ENCODE data around the gene MPV17L.

DNA sequence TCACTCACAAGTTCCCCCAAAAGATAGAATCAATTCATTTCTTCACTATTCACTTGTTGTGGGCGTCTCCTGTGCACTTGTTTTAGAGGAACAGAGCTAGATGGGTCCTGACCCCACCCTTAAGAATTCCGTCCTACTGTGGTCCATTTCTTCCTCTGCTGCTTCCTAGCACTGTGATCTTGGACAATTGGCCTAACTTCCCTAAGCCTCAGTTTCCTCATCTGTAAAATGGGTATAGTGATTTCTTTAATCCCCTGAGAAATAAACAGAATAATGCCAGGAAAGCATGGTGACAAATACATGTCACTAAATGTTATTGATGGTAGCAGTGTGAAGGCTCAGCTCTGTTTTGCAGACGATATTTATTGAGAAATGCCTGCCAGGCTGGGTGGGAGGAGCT, 48.7 kb downstream of the MPV17L start:
- TF ChIP-seq, protein P1, sequence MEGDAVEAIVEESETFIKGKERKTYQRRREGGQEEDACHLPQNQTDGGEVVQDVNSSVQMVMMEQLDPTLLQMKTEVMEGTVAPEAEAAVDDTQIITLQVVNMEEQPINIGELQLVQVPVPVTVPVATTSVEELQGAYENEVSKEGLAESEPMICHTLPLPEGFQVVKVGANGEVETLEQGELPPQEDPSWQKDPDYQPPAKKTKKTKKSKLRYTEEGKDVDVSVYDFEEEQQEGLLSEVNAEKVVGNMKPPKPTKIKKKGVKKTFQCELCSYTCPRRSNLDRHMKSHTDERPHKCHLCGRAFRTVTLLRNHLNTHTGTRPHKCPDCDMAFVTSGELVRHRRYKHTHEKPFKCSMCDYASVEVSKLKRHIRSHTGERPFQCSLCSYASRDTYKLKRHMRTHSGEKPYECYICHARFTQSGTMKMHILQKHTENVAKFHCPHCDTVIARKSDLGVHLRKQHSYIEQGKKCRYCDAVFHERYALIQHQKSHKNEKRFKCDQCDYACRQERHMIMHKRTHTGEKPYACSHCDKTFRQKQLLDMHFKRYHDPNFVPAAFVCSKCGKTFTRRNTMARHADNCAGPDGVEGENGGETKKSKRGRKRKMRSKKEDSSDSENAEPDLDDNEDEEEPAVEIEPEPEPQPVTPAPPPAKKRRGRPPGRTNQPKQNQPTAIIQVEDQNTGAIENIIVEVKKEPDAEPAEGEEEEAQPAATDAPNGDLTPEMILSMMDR (IDR thresholded peaks at IDR 0.05; ENCODE audit: low read length), result no peak
- TF ChIP-seq EZH2phosphoT487 (IDR thresholded peaks at IDR 0.05; ENCODE audit: low read length) (no peak), EZH2 (optimal IDR thresholded peaks at IDR 0.05; ENCODE audit: low read depth, low read length) (no peak)
